Astrocyte (in vitro differentiated cells and primary cell): Measurements from ENCODE around the gene LRBA. TPM values are rescaled to one million over a fixed set of nuclear protein-coding genes. Genes with fewer than 3 reads are reported as not detected.

Experiments
- DNase-seq: peaks from one replicate; pipeline ENCODE4 v3.0.0-alpha.2; 2010; ENCODE audit warnings: low read depth
- FAIRE-seq: peaks from 2 replicates; lab custom pipeline; 2011; peaks lifted over from hg19 to GRCh38; lab: Jason Lieb, UNC
- H2AFZ ChIP-seq: 2 replicates; pipeline ENCODE4 v1.6.0; 2012; ENCODE audit warnings: low read depth, low read length, inconsistent platforms
- H3K27ac ChIP-seq: 2 replicates; pipeline ENCODE4 v1.5.1; 2011; ENCODE audit warnings: low read depth, low read length, inconsistent platforms
- H3K27me3 ChIP-seq: 2 replicates; pipeline ENCODE4 v1.6.0; 2011; ENCODE audit warnings: low read length, inconsistent platforms; ENCODE audit not compliant: insufficient read depth
- H3K36me3 ChIP-seq: 2 replicates; pipeline ENCODE4 v1.5.1; 2011; ENCODE audit warnings: low read length, inconsistent platforms; ENCODE audit not compliant: insufficient read depth
- H3K4me1 ChIP-seq: 2 replicates; pipeline ENCODE4 v1.5.1; 2011; ENCODE audit warnings: low read length, inconsistent platforms; ENCODE audit not compliant: insufficient read depth
- H3K4me2 ChIP-seq: 2 replicates; pipeline ENCODE4 v1.6.0; 2012; ENCODE audit warnings: low read length, inconsistent platforms
- H3K4me3 ChIP-seq: 2 replicates; pipeline ENCODE4 v1.5.1; 2011; ENCODE audit warnings: low read depth, mild to moderate bottlenecking, low read length, inconsistent platforms; ENCODE audit not compliant: insufficient read depth
- H3K79me2 ChIP-seq: 2 replicates; pipeline ENCODE4 v1.6.0; 2012; ENCODE audit warnings: mild to moderate bottlenecking, low read length, inconsistent platforms; ENCODE audit not compliant: insufficient read depth
- H3K9ac ChIP-seq: 2 replicates; pipeline ENCODE4 v1.6.0; 2012; ENCODE audit warnings: mild to moderate bottlenecking, low read length, inconsistent platforms
- H3K9me3 ChIP-seq: 2 replicates; pipeline ENCODE4 v1.5.1; 2012; ENCODE audit warnings: low read depth, mild to moderate bottlenecking, low read length, inconsistent platforms; ENCODE audit not compliant: insufficient read depth
- H4K20me1 ChIP-seq: 2 replicates; pipeline ENCODE4 v1.6.0; 2012; ENCODE audit warnings: low read length, inconsistent platforms; ENCODE audit not compliant: insufficient read depth
- H3K27ac Mint-ChIP-seq: one replicate; pipeline ENCODE4 v1.8.0; 2021; ENCODE audit warnings: mild to moderate bottlenecking, mixed read lengths; ENCODE audit not compliant: unreplicated experiment
- H3K27me3 Mint-ChIP-seq: one replicate; pipeline ENCODE4 v1.8.0; 2021; ENCODE audit warnings: low read depth, mixed read lengths; ENCODE audit not compliant: unreplicated experiment
- H3K36me3 Mint-ChIP-seq: one replicate; pipeline ENCODE4 v1.8.0; 2021; ENCODE audit warnings: low read depth, mixed read lengths; ENCODE audit not compliant: unreplicated experiment
- H3K4me1 Mint-ChIP-seq: one replicate; pipeline ENCODE4 v1.8.0; 2021; ENCODE audit warnings: low read depth, mixed read lengths; ENCODE audit not compliant: unreplicated experiment
- H3K4me3 Mint-ChIP-seq: one replicate; pipeline ENCODE4 v1.8.0; 2021; ENCODE audit warnings: mild to moderate bottlenecking, moderate library complexity, mixed read lengths; ENCODE audit not compliant: unreplicated experiment
- H3K9me3 Mint-ChIP-seq: one replicate; pipeline ENCODE4 v1.8.0; 2021; ENCODE audit warnings: mild to moderate bottlenecking, mixed read lengths; ENCODE audit not compliant: unreplicated experiment
- CTCF ChIP-seq: IDR thresholded peaks from 2 replicates; pipeline ENCODE4 v1.5.1; 2011; ENCODE audit warnings: low read depth, mild to moderate bottlenecking, inconsistent platforms, low read length, moderate library complexity; ENCODE audit not compliant: insufficient read depth
- EZH2 ChIP-seq: IDR thresholded peaks from 2 replicates; pipeline ENCODE4 v1.6.1; 2012; ENCODE audit warnings: mild to moderate bottlenecking, low read length, inconsistent platforms; ENCODE audit not compliant: insufficient read depth
- total RNA-seq: library from RNA; stranded (reverse); gene quantifications from 2 replicates; pipeline ENCODE4 v1.2.1, GENCODE V29; 2021

The LRBA gene
- total RNA-seq, 1 donor from 2014 or later, result 25.3 TPM

- TF ChIP-seq EZH2 (no peak), CTCF (no peak)
- DNase-seq, result no peak
- Histone ChIP-seq H3K9me3 (no peaks in the 10 kb centered on the region), H3K4me2 (no peak overlapping the region), H3K27me3 (no peaks in the 10 kb centered on the region), H3K4me1 (no peaks in the 10 kb centered on the region), H3K4me3 (no peak overlapping the region), H2AFZ (no peak overlapping the region), H3K27ac (no peak overlapping the region), H3K36me3 (no peaks in the 10 kb centered on the region), H3K79me2 (no peaks in the 10 kb centered on the region), H3K9ac (no peak overlapping the region), H4K20me1 (no peaks in the 10 kb centered on the region)
- H3K4me3 Mint-ChIP-seq, result no peak overlapping the region
- peaks cover 8% of the 10 kb centered on the region for H3K4me1 Mint-ChIP-seq
- no peaks in the 10 kb centered on the region for H3K36me3 Mint-ChIP-seq
- no peak for FAIRE-seq
- H3K27ac Mint-ChIP-seq, result no peak overlapping the region
- no peaks in the 10 kb centered on the region for H3K9me3 Mint-ChIP-seq
- H3K27me3 Mint-ChIP-seq, result no peaks in the 10 kb centered on the region
Measured at GRCh38 chr4:150332961-150333360, 682.1 kb downstream of the LRBA start.

GRCh38 chr4:150332086-150332485, 683.0 kb downstream of the LRBA start:
- peaks cover 2% of the 10 kb centered on the region for H3K4me1 Mint-ChIP-seq
- H3K27ac Mint-ChIP-seq, result no peak overlapping the region
- Histone ChIP-seq H3K4me2 (no peak overlapping the region), H3K27me3 (no peaks in the 10 kb centered on the region), H4K20me1 (no peaks in the 10 kb centered on the region), H2AFZ (no peak overlapping the region), H3K9me3 (no peaks in the 10 kb centered on the region), H3K9ac (no peak overlapping the region), H3K4me3 (no peak overlapping the region), H3K27ac (no peak overlapping the region), H3K36me3 (no peaks in the 10 kb centered on the region), H3K79me2 (no peaks in the 10 kb centered on the region), H3K4me1 (no peaks in the 10 kb centered on the region)
- no peak for DNase-seq
- H3K9me3 Mint-ChIP-seq, result no peaks in the 10 kb centered on the region
- no peak overlapping the region for H3K4me3 Mint-ChIP-seq
- no peaks in the 10 kb centered on the region for H3K27me3 Mint-ChIP-seq
- no peak for TF ChIP-seq EZH2
- no peak for TF ChIP-seq CTCF
- H3K36me3 Mint-ChIP-seq, result no peaks in the 10 kb centered on the region
- no peak for FAIRE-seq

GRCh38 chr4:150329373-150329772, 685.7 kb downstream of the LRBA start:
- Mint-ChIP-seq H3K4me3 (no peak overlapping the region), H3K4me1 (peaks cover 2% of the 10 kb centered on the region), H3K36me3 (no peaks in the 10 kb centered on the region), H3K27ac (no peak overlapping the region), H3K27me3 (no peaks in the 10 kb centered on the region), H3K9me3 (no peaks in the 10 kb centered on the region)
- H4K20me1 ChIP-seq, result no peaks in the 10 kb centered on the region
- H3K36me3 ChIP-seq, result no peaks in the 10 kb centered on the region
- FAIRE-seq (no peak), DNase-seq (no peak)
- no peak overlapping the region for H3K9ac ChIP-seq
- no peak overlapping the region for H3K27ac ChIP-seq
- H3K4me3 ChIP-seq, result no peak overlapping the region
- TF ChIP-seq CTCF (no peak), EZH2 (no peak)
- no peak overlapping the region for H3K4me2 ChIP-seq
- no peaks in the 10 kb centered on the region for H3K4me1 ChIP-seq
- no peaks in the 10 kb centered on the region for H3K27me3 ChIP-seq
- H2AFZ ChIP-seq, result no peak overlapping the region
- H3K9me3 ChIP-seq, result no peaks in the 10 kb centered on the region
- H3K79me2 ChIP-seq, result no peaks in the 10 kb centered on the region
